Measurements from ENCODE around the gene PI4KA. TPM values are rescaled to one million over a fixed set of nuclear protein-coding genes. Genes with fewer than 3 reads are reported as not detected.
"Not testable (repeated sequence)": the region's sequence is repeated elsewhere in the genome, so short reads cannot be mapped to it uniquely, and the experiment has no call there.

The PI4KA gene
- total RNA-seq, 4 donors from 2014 or later = 76.5 to 164 (median 115) TPM

DNA sequence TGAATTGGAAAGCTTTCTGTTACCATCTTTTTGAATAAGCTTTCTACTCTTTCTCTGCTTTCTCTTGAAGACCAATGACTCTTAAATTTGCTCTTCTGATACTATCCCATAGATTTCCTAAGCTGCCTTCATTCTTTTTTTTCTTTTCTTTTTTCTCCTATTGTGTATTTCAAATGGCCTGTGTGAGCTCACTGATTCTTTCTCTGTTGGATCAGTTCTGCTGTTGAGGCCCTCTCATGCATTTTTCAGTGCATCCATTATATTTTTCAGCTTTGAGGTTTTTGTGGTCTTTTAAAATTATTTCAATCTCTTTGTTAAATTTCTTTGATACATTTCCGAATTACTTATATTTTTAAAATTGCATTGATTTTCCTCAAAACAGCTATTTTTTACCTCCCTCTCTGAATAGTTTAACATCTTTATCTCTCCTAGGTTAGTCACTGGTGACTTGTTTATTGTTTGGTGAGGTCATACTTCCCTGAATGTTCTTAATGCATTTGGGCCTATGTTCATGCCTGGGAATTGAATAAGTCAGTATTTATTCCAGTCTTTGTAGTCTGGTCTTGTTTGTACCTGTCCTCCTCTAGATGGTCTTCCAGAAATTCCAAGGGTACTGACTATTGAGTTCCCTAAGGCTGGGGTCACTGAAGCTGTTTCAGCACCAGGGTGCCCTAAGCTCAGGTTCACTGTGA, 195.3 kb downstream of the PI4KA start:
- DNase-seq (ENCODE audit: low spot score in 2 of 2) = no peak
- 100% methylated on average over 1 of the region's 1 CpG for WGBS, 2 donors
- no peak overlapping the region for H3K27ac ChIP-seq
- H3K27me3 ChIP-seq = no peaks in the 10 kb centered on the region
- TF ChIP-seq POLR2A (IDR thresholded peaks at IDR 0.05) (no peak), EP300 (IDR thresholded peaks at IDR 0.05) (no peak)
- TF ChIP-seq, protein P1, sequence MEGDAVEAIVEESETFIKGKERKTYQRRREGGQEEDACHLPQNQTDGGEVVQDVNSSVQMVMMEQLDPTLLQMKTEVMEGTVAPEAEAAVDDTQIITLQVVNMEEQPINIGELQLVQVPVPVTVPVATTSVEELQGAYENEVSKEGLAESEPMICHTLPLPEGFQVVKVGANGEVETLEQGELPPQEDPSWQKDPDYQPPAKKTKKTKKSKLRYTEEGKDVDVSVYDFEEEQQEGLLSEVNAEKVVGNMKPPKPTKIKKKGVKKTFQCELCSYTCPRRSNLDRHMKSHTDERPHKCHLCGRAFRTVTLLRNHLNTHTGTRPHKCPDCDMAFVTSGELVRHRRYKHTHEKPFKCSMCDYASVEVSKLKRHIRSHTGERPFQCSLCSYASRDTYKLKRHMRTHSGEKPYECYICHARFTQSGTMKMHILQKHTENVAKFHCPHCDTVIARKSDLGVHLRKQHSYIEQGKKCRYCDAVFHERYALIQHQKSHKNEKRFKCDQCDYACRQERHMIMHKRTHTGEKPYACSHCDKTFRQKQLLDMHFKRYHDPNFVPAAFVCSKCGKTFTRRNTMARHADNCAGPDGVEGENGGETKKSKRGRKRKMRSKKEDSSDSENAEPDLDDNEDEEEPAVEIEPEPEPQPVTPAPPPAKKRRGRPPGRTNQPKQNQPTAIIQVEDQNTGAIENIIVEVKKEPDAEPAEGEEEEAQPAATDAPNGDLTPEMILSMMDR (IDR thresholded peaks at IDR 0.05) = no peak
- H3K9me3 ChIP-seq = peaks cover 0 to 16% (median 0%) of the 10 kb centered on the region in 4 donors
- no peak overlapping the region for H3K4me3 ChIP-seq
- H3K4me1 ChIP-seq = no peaks in the 10 kb centered on the region
- no peaks in the 10 kb centered on the region for H3K36me3 ChIP-seq

DNA sequence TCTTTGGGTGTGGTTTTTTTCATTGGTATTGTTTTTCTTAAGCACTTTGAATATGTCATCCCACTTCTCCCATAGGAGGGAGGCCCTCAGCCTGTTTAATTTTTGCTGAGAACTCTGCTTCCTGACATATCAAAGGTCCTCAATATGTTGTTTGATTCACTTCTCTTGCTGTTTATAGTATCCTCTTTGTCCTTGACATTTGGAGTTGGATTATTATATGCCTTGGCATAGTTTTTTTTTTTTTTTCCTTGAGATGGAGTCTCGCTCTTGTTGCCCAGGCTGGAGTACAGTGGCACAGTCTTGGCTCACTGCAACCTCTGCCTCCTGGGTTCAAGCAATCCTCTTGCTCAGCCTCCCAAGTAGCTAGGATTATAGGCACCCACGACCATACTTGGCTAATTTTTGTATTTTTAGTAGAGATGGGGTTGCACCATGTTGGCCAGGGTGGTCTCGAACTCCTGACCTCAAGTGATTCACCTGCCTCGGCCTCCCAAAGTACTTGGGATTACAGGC, 196.0 kb downstream of the PI4KA start:
- H3K27ac ChIP-seq; H3K4me1 ChIP-seq; DNase-seq (ENCODE audit: low spot score in 2 of 2); H3K36me3 ChIP-seq; H3K4me3 ChIP-seq; H3K27me3 ChIP-seq: not testable (repeated sequence)
- 77 to 83% methylated on average over 4 of the region's 4 CpGs for WGBS, 2 donors
- peaks cover 0 to 16% (median 0%) of the 10 kb centered on the region in 4 donors for H3K9me3 ChIP-seq

DNA sequence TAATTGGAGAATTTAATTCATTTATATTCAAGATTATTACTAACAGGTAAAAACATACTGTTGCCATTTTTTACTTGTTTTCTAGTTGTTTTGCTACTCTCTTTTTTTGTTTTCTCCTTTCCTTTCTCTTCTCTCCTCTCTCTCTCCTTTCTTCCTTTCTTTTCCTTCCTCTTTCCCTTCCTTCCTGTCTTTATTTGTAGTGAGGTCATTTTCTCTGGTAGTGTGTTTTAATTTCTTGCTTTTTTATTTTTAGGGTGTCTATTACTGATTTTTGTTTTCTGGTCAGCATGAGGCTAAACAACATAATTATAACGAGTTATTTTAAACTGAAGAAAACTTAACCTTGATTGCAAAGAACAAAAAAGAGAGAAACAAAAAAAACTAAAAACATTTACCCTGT, 197.1 kb downstream of the PI4KA start:
- no peak for DNase-seq (ENCODE audit: low spot score in 2 of 2)
- H3K4me3 ChIP-seq = no peak overlapping the region
- no peak overlapping the region for H3K27ac ChIP-seq
- TF ChIP-seq POLR2A (IDR thresholded peaks at IDR 0.05) = no peak
- TF ChIP-seq EP300 (IDR thresholded peaks at IDR 0.05) = no peak
- TF ChIP-seq, protein P1 (IDR thresholded peaks at IDR 0.05) = no peak
- H3K4me1 ChIP-seq = no peaks in the 10 kb centered on the region
- H3K36me3 ChIP-seq = no peaks in the 10 kb centered on the region
- 81 to 94% methylated on average over 1 of the region's 1 CpG for WGBS, 2 donors
- H3K9me3 ChIP-seq = peaks cover 0 to 16% (median 0%) of the 10 kb centered on the region in 4 donors
- H3K27me3 ChIP-seq = no peaks in the 10 kb centered on the region

DNA sequence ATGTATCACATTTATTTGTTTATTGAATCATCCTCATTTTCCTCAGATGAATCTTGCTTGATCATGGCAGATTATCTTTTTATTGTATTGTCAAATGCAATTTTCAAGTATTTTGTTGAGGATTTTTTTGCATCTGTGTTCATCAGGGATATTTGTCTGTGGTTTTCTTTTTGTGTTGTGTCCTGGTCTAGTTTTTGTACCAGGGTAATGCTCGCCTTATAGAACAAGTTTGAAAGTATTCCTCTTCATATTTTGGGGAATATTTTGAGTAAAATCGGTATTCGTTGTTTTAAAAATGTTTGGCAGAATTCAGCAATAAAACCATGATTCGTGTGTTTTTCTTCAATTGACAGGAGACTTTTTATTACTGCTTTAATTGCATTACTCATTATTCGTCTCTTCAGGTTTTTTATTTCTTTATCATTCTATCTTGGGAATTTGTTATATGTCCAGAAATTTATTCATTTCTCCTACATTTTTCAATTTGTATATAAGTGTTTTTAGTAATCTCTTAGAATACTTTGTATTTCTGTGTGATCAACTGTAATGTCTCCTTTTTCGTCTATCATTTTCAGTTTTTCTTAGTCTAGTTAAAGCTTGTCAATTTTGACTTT, 198.1 kb downstream of the PI4KA start:
- Histone ChIP-seq H3K4me1 (no peaks in the 10 kb centered on the region), H3K36me3 (no peaks in the 10 kb centered on the region), H3K9me3 (peaks cover 0 to 16% (median 0%) of the 10 kb centered on the region in 4 donors), H3K27ac (no peak overlapping the region), H3K4me3 (no peak overlapping the region), H3K27me3 (no peaks in the 10 kb centered on the region)
- 83% methylated on average over 6 of the region's 6 CpGs for WGBS, 2 donors
- no peak for TF ChIP-seq POLR2A (IDR thresholded peaks at IDR 0.05)
- TF ChIP-seq, protein P1 (IDR thresholded peaks at IDR 0.05) = no peak
- TF ChIP-seq EP300 (IDR thresholded peaks at IDR 0.05) = no peak
- no peak for DNase-seq (ENCODE audit: low spot score in 2 of 2)

DNA sequence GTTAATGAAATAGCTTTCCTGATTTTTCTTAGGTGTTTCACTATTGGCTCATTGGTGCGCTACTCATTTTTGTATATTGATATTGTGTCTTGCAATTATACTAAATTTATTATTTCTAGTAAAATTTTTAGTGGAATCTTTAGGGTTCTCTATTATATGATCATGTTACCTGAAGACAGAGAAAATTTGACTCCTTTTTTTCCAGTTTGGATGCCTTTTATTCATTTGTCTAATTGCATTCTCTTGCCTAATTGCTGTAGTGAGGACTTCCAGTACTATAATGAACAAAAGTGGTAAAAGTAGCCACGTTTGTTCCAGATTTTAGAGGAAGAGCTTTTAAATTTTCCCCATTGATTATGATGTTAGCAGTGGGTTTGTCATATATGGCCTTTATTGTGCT, 198.7 kb downstream of the PI4KA start:
- no peak for DNase-seq (ENCODE audit: low spot score in 2 of 2)
- Histone ChIP-seq H3K4me3 (no peak overlapping the region), H3K9me3 (peaks cover 0 to 16% (median 0%) of the 10 kb centered on the region in 4 donors), H3K27me3 (no peaks in the 10 kb centered on the region), H3K36me3 (no peaks in the 10 kb centered on the region), H3K4me1 (no peaks in the 10 kb centered on the region), H3K27ac (no peak overlapping the region)
- WGBS, 2 donors = 51 to 55% methylated on average over 2 of the region's 2 CpGs
- TF ChIP-seq EP300 (IDR thresholded peaks at IDR 0.05) = no peak
- TF ChIP-seq POLR2A (IDR thresholded peaks at IDR 0.05) = no peak
- TF ChIP-seq, protein P1 (IDR thresholded peaks at IDR 0.05) = no peak

Data from tibial nerve (tissue), 4 donors.